GM18502 (cell line): ENCODE measurements around the gene SRSF9.
"Not testable (repeated sequence)": the region's sequence is repeated elsewhere in the genome, so short reads cannot be mapped to it uniquely, and the experiment has no call there.

ENCODE experiments used
- ATAC-seq: cut with Tn5 transposase; IDR thresholded peaks from one replicate; pipeline ENCODE4 v1.9.1; 2021; ENCODE audit warnings: mild to moderate bottlenecking; ENCODE audit not compliant: unreplicated experiment, poor library complexity

Gene SRSF9, protein sequence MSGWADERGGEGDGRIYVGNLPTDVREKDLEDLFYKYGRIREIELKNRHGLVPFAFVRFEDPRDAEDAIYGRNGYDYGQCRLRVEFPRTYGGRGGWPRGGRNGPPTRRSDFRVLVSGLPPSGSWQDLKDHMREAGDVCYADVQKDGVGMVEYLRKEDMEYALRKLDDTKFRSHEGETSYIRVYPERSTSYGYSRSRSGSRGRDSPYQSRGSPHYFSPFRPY

DNA sequence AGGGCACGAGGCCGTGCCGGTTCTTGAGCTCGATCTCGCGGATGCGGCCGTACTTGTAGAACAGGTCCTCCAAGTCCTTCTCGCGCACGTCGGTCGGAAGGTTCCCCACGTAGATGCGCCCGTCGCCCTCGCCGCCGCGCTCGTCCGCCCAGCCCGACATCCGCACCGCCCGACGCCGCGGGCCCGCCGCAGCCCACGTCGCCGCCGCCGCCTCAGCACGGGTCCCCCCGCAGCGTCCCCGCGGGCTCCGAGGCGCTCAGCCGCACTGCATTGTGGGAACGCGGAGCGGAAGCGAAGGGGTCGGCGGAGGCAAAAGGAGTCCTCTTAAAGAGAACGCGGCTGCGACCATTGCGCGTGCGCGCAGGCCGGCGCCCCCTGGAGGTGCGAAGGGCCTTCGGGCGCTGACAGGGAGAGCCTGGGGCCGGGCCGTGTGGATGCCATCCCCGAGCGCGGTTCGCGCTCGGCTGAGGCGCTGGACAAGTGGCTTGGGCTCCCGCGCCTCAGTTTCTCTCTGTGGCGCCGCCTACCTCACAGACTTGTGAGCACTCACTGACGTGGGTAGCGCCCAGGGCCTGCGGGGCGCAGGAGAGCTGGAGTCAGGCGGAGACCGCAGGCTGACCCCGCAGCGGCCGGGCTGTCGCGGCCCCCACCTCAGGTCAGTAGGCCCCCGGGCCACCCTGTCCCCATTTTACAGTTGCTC lies at the start of gene SRSF9:
Gene SRSF9, minus strand, starts transcription at position 299 of the 700 bp plus-strand sequence. Its CDS starts 139 bp downstream, at position 160.
- ATAC-seq: peak; percentile 90

DNA sequence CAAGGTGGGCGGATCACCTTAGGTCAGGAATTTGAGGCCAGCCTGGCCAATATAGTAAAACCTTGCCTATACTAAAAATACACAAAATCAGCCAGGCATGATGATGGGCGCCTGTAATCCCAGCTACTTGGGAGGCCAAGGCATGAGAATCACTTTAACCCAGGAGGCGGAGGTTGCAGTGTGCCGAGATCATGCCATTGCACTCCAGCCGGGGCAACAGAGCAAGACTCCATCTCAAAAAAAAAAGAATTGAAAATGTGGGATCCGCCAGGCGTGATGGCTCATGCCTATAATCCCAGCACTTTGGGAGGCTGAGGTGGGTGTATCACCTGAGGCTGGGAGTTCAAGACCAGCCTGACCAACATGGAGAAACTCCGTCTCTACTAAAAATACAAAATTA lies 49.8 kb upstream of the SRSF9 start:
- ATAC-seq: not testable (repeated sequence)

GRCh38 chr12:120515496-120515895 lies 45.9 kb upstream of the SRSF9 start:
- ATAC-seq: no peak

DNA sequence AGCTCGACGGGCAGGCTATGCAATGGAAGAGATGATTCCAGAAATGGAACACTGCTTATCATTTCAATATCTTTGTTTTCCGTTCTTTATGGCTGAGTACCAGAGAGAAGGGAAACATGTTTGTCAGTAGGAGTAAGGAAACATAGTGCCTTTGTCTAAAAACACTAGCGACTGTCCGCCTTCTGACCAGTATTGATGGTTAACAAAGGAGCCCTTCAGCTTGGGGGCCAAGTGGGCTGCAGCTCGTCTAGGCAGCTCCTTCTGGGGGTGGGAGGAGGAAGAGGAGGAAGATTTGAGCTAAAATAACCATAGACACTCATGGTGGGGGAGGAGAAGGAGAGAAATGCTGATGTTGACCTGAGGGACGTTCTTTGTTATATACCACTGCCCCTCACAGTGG lies 44.5 kb upstream of the SRSF9 start:
- ATAC-seq: no peak

DNA sequence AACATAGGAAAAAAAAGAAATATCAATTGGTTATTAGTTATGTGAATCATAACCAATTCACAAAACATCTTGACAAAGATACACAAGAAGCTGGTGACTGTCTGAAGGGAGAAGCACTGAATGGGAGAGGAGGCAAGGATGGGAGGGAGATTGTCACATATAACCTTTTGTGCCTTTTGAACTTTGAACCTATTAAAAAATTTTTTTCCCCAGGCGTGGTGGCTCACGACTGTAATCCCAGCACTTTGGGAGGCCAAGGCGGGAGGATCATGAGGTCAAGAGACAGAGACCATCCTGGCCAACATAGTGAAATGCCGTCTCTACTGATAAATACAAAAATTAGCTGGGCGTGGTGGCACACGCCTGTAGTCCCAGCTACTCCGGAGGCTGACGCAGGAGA lies 39.0 kb upstream of the SRSF9 start:
- no peak for ATAC-seq

DNA sequence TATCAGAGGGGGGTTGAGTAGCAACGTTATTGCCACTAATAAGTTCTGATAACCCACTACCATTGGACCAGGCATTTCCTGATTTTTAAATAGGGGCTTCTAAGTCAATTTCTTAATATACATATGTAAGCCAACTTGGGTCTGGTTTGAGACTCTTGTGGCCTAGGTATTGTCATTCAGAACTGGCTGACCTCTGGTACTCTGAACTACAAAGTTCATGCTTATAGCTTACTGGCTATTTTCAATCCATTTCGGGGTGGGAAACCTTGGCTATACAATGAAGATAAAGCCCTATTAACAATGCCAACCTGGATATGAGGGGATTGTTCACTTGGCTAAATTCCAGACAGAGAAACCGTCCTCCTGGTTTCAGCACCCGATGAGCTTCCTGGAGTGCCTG lies 35.0 kb upstream of the SRSF9 start:
- ATAC-seq: no peak

GRCh38 chr12:120500581-120500980 lies 31.0 kb upstream of the SRSF9 start:
- no peak for ATAC-seq

DNA sequence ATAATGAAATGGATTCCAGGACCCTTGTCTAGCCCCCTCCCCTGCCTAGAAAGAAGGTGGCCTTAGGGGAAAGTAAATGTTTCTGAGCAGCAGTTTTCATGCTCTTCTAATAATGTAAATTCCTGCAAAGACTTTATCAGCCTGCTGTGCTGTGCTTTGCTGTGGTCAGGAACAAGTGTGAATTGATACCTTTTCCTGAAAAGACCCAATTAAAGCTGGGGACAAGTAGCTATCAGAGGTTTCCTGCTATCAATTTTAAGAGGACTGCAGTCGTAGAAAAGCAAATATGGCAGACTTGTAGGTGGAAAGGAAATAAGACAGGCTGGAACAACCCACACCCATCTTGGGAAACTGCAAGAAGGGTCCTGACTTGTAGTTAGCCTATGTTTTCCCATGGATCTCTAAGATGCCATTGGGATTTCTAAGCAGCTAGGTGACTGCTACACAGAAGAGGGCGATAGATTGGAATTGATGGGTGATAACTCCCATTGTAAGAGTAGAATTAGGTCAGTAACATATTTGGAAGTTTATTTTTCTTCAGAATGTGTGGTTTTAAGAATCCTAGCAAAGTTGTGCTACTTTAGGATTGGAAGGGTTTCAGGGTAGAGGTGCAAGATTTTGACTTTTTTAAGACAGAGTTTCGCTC lies 29.4 kb upstream of the SRSF9 start:
- no peak for ATAC-seq

GRCh38 chr12:120497524-120498150 lies 28.1 kb upstream of the SRSF9 start:
- no peak for ATAC-seq

- ATAC-seq: peak; percentile 15
Observed at GRCh38 chr12:120496413-120497340, 27.1 kb upstream of the SRSF9 start.

- peak; percentile 95 for ATAC-seq
Observed at GRCh38 chr12:120495731-120496412, 26.3 kb upstream of the SRSF9 start, which contains the start of gene DYNLL1. DYNLL1 (plus strand) TSS chr12:120496113; CDS start chr12:120496422, 309 bp downstream.

GRCh38 chr12:120495186-120495730 lies 25.7 kb upstream of the SRSF9 start:
- ATAC-seq: peak; percentile 1

- ATAC-seq: no peak
Observed at GRCh38 chr12:120490833-120491512, 21.4 kb upstream of the SRSF9 start.

GRCh38 chr12:120490325-120490724 lies 20.8 kb upstream of the SRSF9 start:
- no peak for ATAC-seq

GRCh38 chr12:120489018-120489417 lies 19.5 kb upstream of the SRSF9 start:
- no peak for ATAC-seq

GRCh38 chr12:120488057-120488640 lies 18.6 kb upstream of the SRSF9 start:
- ATAC-seq: no peak

DNA sequence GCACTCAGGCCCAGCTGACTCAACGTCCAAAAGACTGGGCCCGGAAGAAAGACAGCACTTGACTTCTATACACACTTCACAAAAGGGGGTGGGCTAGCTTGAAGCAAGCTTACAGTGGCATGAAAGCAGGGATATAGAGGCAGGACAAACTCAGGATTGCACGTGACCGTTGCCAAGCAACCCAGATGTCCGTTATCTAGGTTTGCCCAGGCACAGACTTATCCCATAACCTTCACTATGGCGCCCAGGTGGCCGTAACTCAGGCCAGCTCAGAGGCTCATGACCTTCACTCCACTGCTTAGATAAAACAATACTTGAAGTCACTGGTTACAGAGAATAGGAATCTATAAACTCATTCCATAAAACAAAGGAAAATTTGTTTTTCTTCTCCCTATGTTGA lies 18.0 kb upstream of the SRSF9 start:
- not testable (repeated sequence) for ATAC-seq
